Measurements from ENCODE around the gene GTPBP3. TPM values are rescaled to one million over a fixed set of nuclear protein-coding genes. Genes with fewer than 3 reads are reported as not detected.
A peak's percentile ranks its signal among the peaks of the same experiment; 100 is the strongest.

Gene GTPBP3
- total RNA-seq, 1 donor from 2014 or later = 256 TPM

DNA sequence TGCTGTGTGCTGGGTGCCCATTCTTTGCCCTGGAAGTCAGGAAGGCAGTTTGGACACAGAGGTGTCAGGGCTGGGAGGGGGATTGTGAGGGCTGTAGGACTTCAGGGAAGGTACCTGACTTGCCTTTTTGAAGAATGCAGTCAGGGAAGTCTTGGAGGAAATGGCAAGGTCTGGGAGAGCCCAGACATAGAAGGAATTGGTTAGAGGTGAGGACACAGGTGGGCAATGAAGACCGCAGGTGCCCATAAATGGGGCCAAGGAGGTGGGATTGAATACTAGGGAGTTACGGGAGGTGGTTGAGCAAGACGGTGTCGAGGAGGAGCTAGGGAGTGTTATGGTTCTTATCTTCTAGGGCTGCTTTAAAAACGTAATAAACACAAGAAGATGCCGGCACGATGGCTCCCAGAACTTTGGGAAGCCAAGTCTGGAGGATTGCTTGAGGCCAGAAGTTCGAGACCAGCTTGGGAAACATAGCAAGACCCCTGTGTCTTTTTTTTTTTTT, 29.4 kb upstream of the GTPBP3 start:
- Histone ChIP-seq H3K4me1 (peaks cover 14 to 35% of the 10 kb centered on the region in 2 donors), H3K9me3 (no peaks in the 10 kb centered on the region), H3K4me3 (no peak overlapping the region), H3K27ac (no peak overlapping the region), H3K27me3 (no peaks in the 10 kb centered on the region), H3K36me3 (no peaks in the 10 kb centered on the region)
- intact Hi-C loops (cut with DNase I) = no loop called here
- no peak for DNase-seq (ENCODE audit: low spot score in 2 of 2)
- TF ChIP-seq, protein P1, sequence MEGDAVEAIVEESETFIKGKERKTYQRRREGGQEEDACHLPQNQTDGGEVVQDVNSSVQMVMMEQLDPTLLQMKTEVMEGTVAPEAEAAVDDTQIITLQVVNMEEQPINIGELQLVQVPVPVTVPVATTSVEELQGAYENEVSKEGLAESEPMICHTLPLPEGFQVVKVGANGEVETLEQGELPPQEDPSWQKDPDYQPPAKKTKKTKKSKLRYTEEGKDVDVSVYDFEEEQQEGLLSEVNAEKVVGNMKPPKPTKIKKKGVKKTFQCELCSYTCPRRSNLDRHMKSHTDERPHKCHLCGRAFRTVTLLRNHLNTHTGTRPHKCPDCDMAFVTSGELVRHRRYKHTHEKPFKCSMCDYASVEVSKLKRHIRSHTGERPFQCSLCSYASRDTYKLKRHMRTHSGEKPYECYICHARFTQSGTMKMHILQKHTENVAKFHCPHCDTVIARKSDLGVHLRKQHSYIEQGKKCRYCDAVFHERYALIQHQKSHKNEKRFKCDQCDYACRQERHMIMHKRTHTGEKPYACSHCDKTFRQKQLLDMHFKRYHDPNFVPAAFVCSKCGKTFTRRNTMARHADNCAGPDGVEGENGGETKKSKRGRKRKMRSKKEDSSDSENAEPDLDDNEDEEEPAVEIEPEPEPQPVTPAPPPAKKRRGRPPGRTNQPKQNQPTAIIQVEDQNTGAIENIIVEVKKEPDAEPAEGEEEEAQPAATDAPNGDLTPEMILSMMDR (IDR thresholded peaks at IDR 0.05) = no peak

DNA sequence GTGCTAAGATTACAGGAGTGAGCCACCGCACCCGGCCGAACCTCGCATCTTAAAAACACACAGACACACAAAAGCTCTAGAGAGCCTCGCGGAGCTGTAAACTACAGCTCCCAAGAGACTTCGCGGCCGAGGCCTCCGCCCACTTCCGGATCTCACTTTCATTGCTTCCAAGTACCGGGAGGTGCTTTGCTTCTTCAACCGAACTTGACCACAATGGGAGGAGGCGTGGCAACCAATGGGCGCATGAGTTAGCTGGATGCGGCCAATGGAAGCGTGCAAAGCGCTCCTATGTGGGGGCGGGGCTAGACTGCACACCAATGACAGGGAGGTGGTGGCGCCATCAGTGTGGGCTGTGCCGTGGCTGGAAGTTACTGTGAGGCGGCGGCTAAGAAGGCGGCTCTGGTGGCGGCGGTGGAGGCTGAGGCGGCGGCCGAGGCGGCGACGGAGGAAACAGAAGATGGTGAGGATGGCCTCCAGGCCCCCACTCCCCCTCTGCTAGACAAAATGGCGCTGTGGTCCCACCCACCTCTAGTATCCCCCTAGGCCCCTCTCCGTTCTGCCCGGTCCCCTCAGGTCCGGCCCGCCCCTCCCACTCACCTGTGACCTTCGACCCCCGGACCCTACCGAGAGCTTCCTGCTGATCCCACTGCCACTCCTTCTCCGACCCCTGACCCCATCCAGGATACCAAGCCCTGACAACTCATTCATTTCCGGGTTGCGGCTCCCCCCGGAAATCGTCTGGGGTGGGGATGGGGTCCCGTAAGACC, 28.0 kb upstream of the GTPBP3 start, which contains the start of gene DDA1:
DDA1 (plus strand) TSS at position 366 of the 767 bp plus-strand sequence; CDS start at position 458, 92 bp downstream.
- Histone ChIP-seq H3K4me1 (peaks cover 11 to 29% of the 10 kb centered on the region in 2 donors), H3K4me3 (peak within 1 kb of the TSS; percentile 87 to 89), H3K9me3 (no peaks in the 10 kb centered on the region), H3K27ac (peak within 1 kb of the TSS; percentile 65 to 73), H3K27me3 (no peaks in the 10 kb centered on the region), H3K36me3 (peaks cover 5 to 9% of the 10 kb centered on the region in 2 donors)
- TF ChIP-seq, protein P1 (IDR thresholded peaks at IDR 0.05) = no peak
- peak; percentile 100 for DNase-seq (ENCODE audit: low spot score in 2 of 2)
- intact Hi-C loops (cut with DNase I) = loop anchor here (1.0 kb wide), 1 partner anchor 74 kb away; no protein-coding TSS in a partner anchor

DNA sequence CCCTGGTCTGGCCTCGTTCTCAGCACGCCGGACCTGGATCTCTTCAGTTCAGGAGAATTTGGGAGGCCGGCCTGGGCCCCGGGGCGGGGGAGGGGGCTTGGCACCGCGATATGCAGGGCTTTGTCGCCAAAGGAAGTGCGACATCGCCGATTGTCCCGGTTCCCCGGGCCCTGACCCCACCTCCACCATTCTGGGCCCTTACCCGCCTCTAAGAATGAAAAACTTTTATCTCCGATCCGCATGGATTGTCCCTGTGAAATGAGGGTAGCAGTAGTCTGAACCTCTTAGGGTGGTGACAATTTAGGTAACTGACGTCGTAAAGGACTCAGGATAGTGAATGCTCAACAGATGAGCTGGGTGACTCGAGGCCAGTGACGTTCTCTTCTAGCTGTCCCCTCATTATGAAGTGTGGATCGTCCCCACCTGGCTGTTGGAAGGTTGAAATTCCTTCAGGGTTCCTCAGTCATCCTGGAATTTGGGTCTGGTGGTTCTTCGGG, 27.3 kb upstream of the GTPBP3 start:
- no peak for DNase-seq (ENCODE audit: low spot score in 2 of 2)
- peaks cover 10 to 14% of the 10 kb centered on the region in 2 donors for H3K36me3 ChIP-seq
- peak overlapping the region; percentile 65 to 73 for H3K27ac ChIP-seq
- TF ChIP-seq, protein P1 (IDR thresholded peaks at IDR 0.05) = no peak
- intact Hi-C loops (cut with DNase I) = loop anchor here (1.0 kb wide), 1 partner anchor 73 kb away; no protein-coding TSS in a partner anchor
- H3K27me3 ChIP-seq = no peaks in the 10 kb centered on the region
- no peaks in the 10 kb centered on the region for H3K9me3 ChIP-seq
- H3K4me3 ChIP-seq = peak overlapping the region; percentile 87 to 89
- H3K4me1 ChIP-seq = peaks cover 11 to 22% of the 10 kb centered on the region in 2 donors

DNA sequence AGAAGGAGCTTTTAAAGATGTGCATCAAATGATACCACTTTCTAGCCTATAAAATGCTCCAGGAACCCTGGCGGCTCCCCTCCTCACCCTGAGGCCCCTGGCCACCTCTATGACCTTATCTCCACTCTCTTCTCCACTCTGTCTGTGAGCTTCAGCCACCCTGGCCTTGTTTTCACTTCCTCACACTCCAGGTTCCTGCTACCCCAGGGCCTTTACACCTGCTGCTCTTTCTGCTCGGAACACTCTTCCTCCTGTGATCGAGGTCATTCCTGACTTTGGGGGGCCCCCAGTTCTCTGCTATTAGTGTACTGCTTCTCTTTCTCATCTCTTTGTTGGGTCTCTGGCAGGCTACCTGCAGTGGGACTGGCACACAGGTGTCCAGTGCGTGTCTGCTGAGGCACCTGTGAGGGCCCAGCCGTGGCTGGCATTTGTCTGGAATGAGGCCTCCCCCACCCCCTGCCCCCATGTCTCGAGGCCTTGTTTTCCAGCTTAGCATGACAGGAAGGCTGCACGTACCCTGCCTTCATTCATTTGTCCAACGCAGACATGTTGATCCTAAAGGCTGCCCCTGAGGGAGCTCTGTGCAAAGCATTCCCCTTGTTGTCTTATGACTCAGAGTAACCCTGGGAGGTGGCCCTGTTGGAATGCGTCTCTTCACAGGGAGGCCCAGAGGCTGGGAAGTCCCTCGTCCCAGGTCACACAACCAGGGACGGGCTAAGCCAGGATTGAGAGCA, 25.7 kb upstream of the GTPBP3 start:
- H3K4me1 ChIP-seq = peaks cover 11 to 20% of the 10 kb centered on the region in 2 donors
- DNase-seq (ENCODE audit: low spot score in 2 of 2) = no peak
- intact Hi-C loops (cut with DNase I) = no loop called here
- no peak overlapping the region for H3K4me3 ChIP-seq
- no peaks in the 10 kb centered on the region for H3K27me3 ChIP-seq
- no peaks in the 10 kb centered on the region for H3K9me3 ChIP-seq
- TF ChIP-seq, protein P1 (IDR thresholded peaks at IDR 0.05) = no peak
- no peak overlapping the region for H3K27ac ChIP-seq
- peaks cover 23 to 27% of the 10 kb centered on the region in 2 donors for H3K36me3 ChIP-seq

DNA sequence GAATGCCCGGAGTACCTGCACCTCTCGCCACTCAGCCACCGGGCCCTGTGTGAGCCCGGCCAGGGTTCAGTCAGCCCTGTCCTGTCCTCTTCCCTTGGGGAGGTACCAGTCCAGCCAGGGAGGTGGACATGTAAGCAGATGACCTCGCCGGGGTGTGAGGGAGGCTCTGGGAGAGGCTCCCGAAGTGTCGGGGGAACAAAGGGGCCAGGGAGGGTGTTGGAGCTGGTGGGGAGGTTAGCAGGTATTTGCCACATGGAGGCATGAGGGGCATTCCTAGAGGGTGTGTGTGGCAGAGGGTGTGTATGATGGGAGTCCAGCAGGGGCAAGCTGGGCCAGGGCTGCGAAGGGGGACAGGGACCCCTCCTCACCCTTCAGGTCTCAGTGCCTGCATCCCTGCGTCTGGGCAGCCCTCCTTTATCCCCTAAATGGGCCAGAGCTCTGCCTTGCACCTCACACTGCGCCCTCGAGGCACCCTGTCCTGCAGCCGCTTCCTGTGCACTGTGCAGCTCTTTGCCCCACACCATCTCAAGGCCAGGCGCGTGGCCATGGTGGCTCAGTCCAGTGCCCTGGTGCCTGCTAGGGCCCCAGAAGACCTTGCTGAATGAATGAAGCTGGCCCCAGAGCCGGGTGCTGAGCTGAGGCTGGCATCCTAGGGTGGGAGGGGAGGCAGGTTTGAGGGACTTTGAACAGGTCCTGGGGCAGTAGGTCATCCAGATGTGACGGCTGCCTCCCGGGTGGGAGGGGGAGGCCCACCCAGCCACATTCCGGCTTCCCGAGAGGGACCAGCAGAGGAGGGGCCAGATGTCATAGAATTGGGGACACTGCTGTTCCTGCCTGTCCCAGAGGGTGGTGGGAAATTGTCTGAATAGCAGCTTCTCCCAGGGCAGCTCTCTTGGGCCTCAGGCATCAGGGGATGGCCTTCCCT, 24.9 kb upstream of the GTPBP3 start:
- Histone ChIP-seq H3K36me3 (peaks cover 27 to 29% of the 10 kb centered on the region in 2 donors), H3K4me1 (peaks cover 11 to 20% of the 10 kb centered on the region in 2 donors), H3K27ac (no peak overlapping the region)

More for the DNA sequence above, 24.9 kb upstream of the GTPBP3 start:
- TF ChIP-seq, protein P1 (IDR thresholded peaks at IDR 0.05) = no peak
- Histone ChIP-seq H3K9me3 (no peaks in the 10 kb centered on the region), H3K4me3 (no peak overlapping the region), H3K27me3 (no peaks in the 10 kb centered on the region)
- DNase-seq (ENCODE audit: low spot score in 2 of 2) = no peak
- intact Hi-C loops (cut with DNase I) = no loop called here
